Kidney (tissue), 14 donors: ENCODE measurements around the gene CKS1B. TPM values are rescaled to one million over a fixed set of nuclear protein-coding genes. Genes with fewer than 3 reads are reported as not detected.

ENCODE experiments used
- DNase-seq, 5 donors: peaks; one replicate each; pipeline ENCODE4 v3.0.0-alpha.2; 2013 to 2020
- FAIRE-seq: peaks from 2 replicates; lab custom pipeline; 2012; peaks lifted over from hg19 to GRCh38; lab: Jason Lieb, UNC
- H3K27ac ChIP-seq, 2 donors: one replicate each; pipeline ENCODE4 v1.7.0; 2013; ENCODE audit warnings: low read depth in 2 of 2, low read length in 2 of 2, inconsistent platforms in 1 of 2
- H3K27me3 ChIP-seq: one replicate; pipeline ENCODE4 v1.7.1; 2013; ENCODE audit warnings: low read length, inconsistent platforms; ENCODE audit not compliant: control insufficient read depth, insufficient read depth
- H3K36me3 ChIP-seq, 3 donors: one replicate each; pipeline versions ENCODE4 v1.7.0 to v1.7.1; 2013; ENCODE audit warnings: low read length in 3 of 3, control low read depth in 1 of 3, inconsistent platforms in 1 of 3; ENCODE audit not compliant: insufficient read depth in 3 of 3, control insufficient read depth in 2 of 3
- H3K4me1 ChIP-seq, 3 donors: one replicate each; pipeline versions ENCODE4 v1.7.0 to v1.7.1; 2013; ENCODE audit warnings: low read length in 3 of 3, inconsistent platforms in 1 of 3, low read depth in 1 of 3; ENCODE audit not compliant: control insufficient read depth in 2 of 3, insufficient read depth in 2 of 3
- H3K4me3 ChIP-seq, 3 donors: one replicate each; pipeline versions ENCODE4 v1.7.0 to v1.8.1; 2013; ENCODE audit warnings: low read length in 3 of 3, control low read depth in 1 of 3, inconsistent platforms in 1 of 3
- H3K9ac ChIP-seq, 3 donors: one replicate each; pipeline versions ENCODE4 v1.7.0 to v1.7.1; 2013; ENCODE audit warnings: low read length in 3 of 3, control low read depth in 1 of 3, inconsistent platforms in 1 of 3
- H3K9me3 ChIP-seq, 3 donors: one replicate each; pipeline versions ENCODE4 v1.7.0 to v1.7.1; 2013; ENCODE audit warnings: low read length in 3 of 3, control low read depth in 1 of 3, inconsistent platforms in 1 of 3; ENCODE audit not compliant: control insufficient read depth in 2 of 3, insufficient read depth in 1 of 3
- intact Hi-C: fragments of 100-400 bp; cut with DNase I; formaldehyde crosslinking; loops from one replicate; pipeline ENCODE4 v1.11.1; 2022
- polyA plus RNA-seq: library from polyadenylated mRNA; stranded (reverse); fragments of 350-450 nt; fragmentation: Illumina TruSeq; extraction: RNeasy Lipid Tissue Mini Kit (QIAGEN cat#74804); gene quantifications from one replicate; pipeline ENCODE4 v1.2.3, GENCODE V29; 2014; ENCODE audit warnings: low read depth, low replicate concordance; ENCODE audit not compliant: insufficient read depth
- total RNA-seq: library from RNA; stranded (reverse); fragmentation: NEBNext Ultra II Directional; extraction: Animal tissue kit (Norgen Biotek cat#: 25700); gene quantifications from one replicate; pipeline ENCODE4 v1.2.1, GENCODE V29; 2021
- TF ChIP-seq, protein P1 (sequence below): IDR thresholded peaks from 3 replicates; pipeline ENCODE4 v1.5.1; 2012; ENCODE audit warnings: mild to moderate bottlenecking, moderate library complexity, borderline replicate concordance; ENCODE audit not compliant: insufficient read depth; ENCODE audit errors: extremely low read depth
- donor health status: control.
- donor health status: control.
- donor health status: control.
- donor health status: control.
- donor health status: control.
- donor health status: DM: yes; HTN: yes; CAD: no.
- donor health status: Normal renal cell carcinoma (clear cell type).

Gene CKS1B
- total and polyA plus RNA-seq, 2 donors from 2014 or later, result 23.1 to 43.1 TPM

- TF ChIP-seq, protein P1, sequence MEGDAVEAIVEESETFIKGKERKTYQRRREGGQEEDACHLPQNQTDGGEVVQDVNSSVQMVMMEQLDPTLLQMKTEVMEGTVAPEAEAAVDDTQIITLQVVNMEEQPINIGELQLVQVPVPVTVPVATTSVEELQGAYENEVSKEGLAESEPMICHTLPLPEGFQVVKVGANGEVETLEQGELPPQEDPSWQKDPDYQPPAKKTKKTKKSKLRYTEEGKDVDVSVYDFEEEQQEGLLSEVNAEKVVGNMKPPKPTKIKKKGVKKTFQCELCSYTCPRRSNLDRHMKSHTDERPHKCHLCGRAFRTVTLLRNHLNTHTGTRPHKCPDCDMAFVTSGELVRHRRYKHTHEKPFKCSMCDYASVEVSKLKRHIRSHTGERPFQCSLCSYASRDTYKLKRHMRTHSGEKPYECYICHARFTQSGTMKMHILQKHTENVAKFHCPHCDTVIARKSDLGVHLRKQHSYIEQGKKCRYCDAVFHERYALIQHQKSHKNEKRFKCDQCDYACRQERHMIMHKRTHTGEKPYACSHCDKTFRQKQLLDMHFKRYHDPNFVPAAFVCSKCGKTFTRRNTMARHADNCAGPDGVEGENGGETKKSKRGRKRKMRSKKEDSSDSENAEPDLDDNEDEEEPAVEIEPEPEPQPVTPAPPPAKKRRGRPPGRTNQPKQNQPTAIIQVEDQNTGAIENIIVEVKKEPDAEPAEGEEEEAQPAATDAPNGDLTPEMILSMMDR, result no peak
These were observed 48.3 kb upstream of the CKS1B start for GRCh38 chr1:154926201-154926600.

DNA sequence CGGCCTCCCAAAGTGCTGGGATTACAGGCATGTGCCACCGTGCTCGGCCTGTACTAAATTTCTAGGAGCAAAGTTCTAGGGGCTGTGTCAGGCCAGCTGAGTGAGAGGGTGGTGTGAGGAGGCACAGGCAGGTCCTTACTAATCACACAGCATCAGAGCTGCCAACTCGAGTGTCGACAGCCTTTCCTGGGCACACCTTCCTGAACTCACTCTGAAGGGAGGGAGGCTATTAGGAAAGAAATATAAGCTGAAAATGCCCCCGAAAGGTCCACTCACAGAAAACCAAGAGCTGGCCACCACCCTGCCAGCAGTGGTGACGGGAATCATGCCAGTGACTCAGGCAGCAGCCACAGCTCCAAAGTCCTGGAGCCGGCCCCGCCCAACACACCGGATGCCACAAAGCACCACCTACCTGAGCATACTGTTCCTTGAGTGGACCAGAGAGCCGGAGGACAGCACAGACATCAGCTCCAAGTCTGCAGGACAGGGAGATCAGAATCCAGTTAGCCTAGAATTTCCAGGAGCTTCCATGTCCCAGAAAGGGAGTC is 42.5 kb upstream of the CKS1B start:
- Histone ChIP-seq H3K9ac (peak overlapping the region in 1 of 3 donors; percentile 15), H3K36me3 (peaks cover 0 to 11% (median 7%) of the 10 kb centered on the region in 3 donors), H3K9me3 (no peaks in the 10 kb centered on the region), H3K4me1 (peaks cover 0 to 6% (median 0%) of the 10 kb centered on the region in 3 donors), H3K4me3 (no peak overlapping the region), H3K27me3 (no peaks in the 10 kb centered on the region), H3K27ac (peak overlapping the region in 1 of 2 donors; percentile 28)
- TF ChIP-seq, protein P1, result no peak
- no peak for FAIRE-seq
- peak in 1 of 5 donors; percentile 88 for DNase-seq
- intact Hi-C loops, result no loop called here

More at GRCh38 chr1:154926201-154926600, 48.3 kb upstream of the CKS1B start:
- intact Hi-C loops, result no loop called here
- no peak for FAIRE-seq
- Histone ChIP-seq H3K4me3 (no peak overlapping the region), H3K27me3 (no peaks in the 10 kb centered on the region), H3K4me1 (no peaks in the 10 kb centered on the region), H3K27ac (no peak overlapping the region), H3K9me3 (no peaks in the 10 kb centered on the region), H3K36me3 (peaks cover 4 to 43% (median 22%) of the 10 kb centered on the region in 3 donors), H3K9ac (no peak overlapping the region)
- DNase-seq, result no peak

- no peak overlapping the region for H3K27ac ChIP-seq
- no peak for FAIRE-seq
- DNase-seq, result peak in 1 of 5 donors; percentile 46
- H3K4me3 ChIP-seq, result no peak overlapping the region
- no peaks in the 10 kb centered on the region for H3K9me3 ChIP-seq
- H3K27me3 ChIP-seq, result no peaks in the 10 kb centered on the region
- no peak overlapping the region for H3K9ac ChIP-seq
- TF ChIP-seq, protein P1, result no peak
- intact Hi-C loops, result no loop called here
- peaks cover 0 to under 1% (median 0%) of the 10 kb centered on the region in 3 donors for H3K36me3 ChIP-seq
- peaks cover 0 to 11% (median 10%) of the 10 kb centered on the region in 3 donors for H3K4me1 ChIP-seq
These were observed 40.0 kb upstream of the CKS1B start for GRCh38 chr1:154934358-154934948.
